Psoas muscle (tissue), 8 donors: ENCODE measurements around the gene EFCC1. TPM values are rescaled to one million over a fixed set of nuclear protein-coding genes. Genes with fewer than 3 reads are reported as not detected.

ENCODE experiments used
- ATAC-seq, 4 donors: fragments of 200-7000 bp; cut with Tn5 transposase; one replicate each; pipeline ENCODE4 v1.9.1; 2020; ENCODE audit warnings: moderate library complexity in 3 of 4, mild to moderate bottlenecking in 2 of 4
- DNase-seq, 2 donors: peaks; one replicate each; pipeline ENCODE4 v3.0.0-alpha.2; 2020
- H3K27ac ChIP-seq: fragments of 200-600 bp; one replicate; pipeline ENCODE4 v1.8.0; 2022
- H3K27me3 ChIP-seq, 3 donors: fragments of 200-600 bp in 1 of 3; one replicate each; pipeline versions ENCODE4 v1.6.1 to v1.8.0; 2013 to 2022; ENCODE audit warnings: low read length in 2 of 3, mild to moderate bottlenecking in 2 of 3, moderate library complexity in 1 of 3; ENCODE audit not compliant: insufficient read depth in 3 of 3
- H3K36me3 ChIP-seq, 2 donors: fragments of 200-600 bp in 1 of 2; one replicate each; pipeline versions ENCODE4 v1.6.1 to v1.8.0; 2013 to 2022; ENCODE audit warnings: low read depth in 1 of 2, mild to moderate bottlenecking in 1 of 2, moderate library complexity in 1 of 2; ENCODE audit not compliant: insufficient read depth in 1 of 2
- H3K4me1 ChIP-seq: fragments of 200-600 bp; one replicate; pipeline ENCODE4 v1.8.0; 2022
- H3K4me3 ChIP-seq: fragments of 200-600 bp; one replicate; pipeline ENCODE4 v1.8.0; 2022; ENCODE audit warnings: mild to moderate bottlenecking
- H3K9me3 ChIP-seq: fragments of 200-600 bp; one replicate; pipeline ENCODE4 v1.8.0; 2022
- WGBS, 3 donors: extraction: QIAGEN DNeasy Blood & Tissue Kit; methylation state at CpG; one replicate each; pipeline versions ENCODE4 v1.1.6 to v1.1.7; 2013; 5-methylcytosine and 5-hydroxymethylcytosine counted together
- intact Hi-C, 2 donors: fragments of 100-400 bp; cut with DNase I; formaldehyde crosslinking; loops; one replicate each; pipeline versions ENCODE4 v1.11.0 to v1.14.2; 2022
- long read RNA-seq, 2 donors: library from polyadenylated mRNA; unstranded; transcript quantifications; one replicate each; pipeline ENCODE4 v2.0.0, GENCODE V29; 2021
- polyA plus RNA-seq, 3 donors: library from polyadenylated mRNA; stranded (reverse); fragments of 200-250 nt; gene quantifications; one replicate each; pipeline ENCODE4 v1.2.3, GENCODE V29; 2013
- total RNA-seq, 4 donors: library from RNA; stranded (reverse); fragmentation: NEBNext Ultra II Directional in 2 of 4; extraction: Animal tissue kit (Norgen Biotek cat#: 25700) in 2 of 4; gene quantifications; one replicate each; pipeline versions ENCODE4 v1.2.1 to v1.2.4, GENCODE V29; 2021 to 2023
- TF ChIP-seq, protein P1 (sequence below): fragments of 200-600 bp; IDR thresholded peaks from one replicate; pipeline ENCODE4 v1.8.0; 2022; ENCODE audit warnings: antibody characterized with exemption
- donor health status: healthy with polysubstance abuse.
- donor health status: DM: no; HTN: no; CAD: no; lungs with moderate emphysema.
- donor health status: Bipolar disorder and iron deficiency.
- donor health status: healthy.
- donor health status: DM: yes; HTN: yes; CAD: no.
- donor health status: DM: no; HTN: no; CAD: no.
- donor health status: DM: no; HTN: no; CAD: no.
- donor health status: DM: yes; HTN: yes; CAD: no.

The EFCC1 gene, protein sequence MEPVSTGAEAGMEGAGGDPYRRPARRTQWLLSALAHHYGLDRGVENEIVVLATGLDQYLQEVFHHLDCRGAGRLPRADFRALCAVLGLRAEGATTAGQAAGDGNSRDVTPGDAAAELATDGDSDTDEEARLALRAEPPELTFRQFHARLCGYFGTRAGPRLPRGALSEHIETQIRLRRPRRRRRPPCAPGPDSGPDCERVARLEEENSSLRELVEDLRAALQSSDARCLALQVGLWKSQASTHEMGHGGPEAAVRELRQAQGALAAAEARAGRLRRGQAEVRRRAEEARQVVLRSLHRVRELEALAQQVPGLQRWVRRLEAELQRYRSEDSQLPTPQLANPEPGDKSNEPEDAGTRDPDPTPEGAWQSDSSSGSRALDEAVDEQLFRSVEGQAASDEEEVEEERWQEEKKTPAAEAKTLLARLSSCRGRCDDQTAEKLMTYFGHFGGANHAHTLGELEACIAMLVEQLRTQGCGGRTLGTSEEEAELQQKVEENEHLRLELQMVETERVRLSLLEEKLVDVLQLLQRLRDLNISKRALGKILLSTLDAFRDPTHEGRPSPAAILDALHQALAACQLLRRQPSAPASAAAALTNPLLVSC
- total RNA-seq = 1 to 10 TPM in 2 of 4 donors, under 1 TPM in 2; 0.38 to 1.5 (median 0.74) TPM
- under 1 TPM; 0.11 to 0.68 (median 0.26) TPM for polyA plus RNA-seq
- long read RNA-seq, donor 1, partial matches to known transcripts = 0 of 4 reads
- long read RNA-seq, donor 1, other reads (novel, unspliced or antisense) = 4 of 4 reads
- long read RNA-seq, donor 2, partial matches to known transcripts = 0 of 4 reads
- long read RNA-seq, donor 2, other reads (novel, unspliced or antisense) = 4 of 4 reads

DNA sequence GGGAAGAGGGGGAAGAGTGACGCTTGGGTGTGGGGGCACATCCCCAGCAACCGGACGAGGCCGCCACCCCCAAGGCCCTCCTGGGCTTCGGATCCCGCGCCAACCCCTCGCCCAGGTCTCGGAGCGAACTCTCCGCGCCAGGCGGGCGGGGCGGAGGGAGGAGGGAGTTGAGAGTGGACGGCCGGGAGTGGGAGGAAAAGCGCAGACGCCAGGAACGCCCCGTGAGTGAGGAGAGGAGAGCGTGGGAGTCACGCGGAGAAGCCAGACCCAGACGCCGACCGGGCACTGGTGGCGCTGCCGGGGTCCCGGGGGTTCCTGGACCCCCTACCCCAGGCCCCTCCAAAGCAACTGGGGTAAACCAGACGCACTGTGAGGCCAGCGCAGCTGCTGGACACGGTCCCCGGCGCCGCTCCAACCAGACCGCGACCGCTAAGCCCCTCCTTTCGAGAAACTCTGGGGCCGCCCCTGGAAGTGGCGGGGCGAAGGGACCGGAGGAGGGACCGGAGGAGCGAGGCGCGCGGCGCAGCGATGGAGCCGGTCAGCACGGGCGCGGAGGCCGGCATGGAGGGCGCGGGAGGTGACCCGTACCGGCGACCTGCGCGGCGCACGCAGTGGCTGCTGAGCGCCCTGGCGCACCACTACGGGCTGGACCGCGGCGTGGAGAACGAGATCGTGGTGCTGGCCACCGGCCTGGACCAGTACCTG is at the start of gene EFCC1:
TSS of gene EFCC1 (plus strand) at position 204 of the 705 bp plus-strand sequence. CDS start at position 529, 325 bp downstream.
- Histone ChIP-seq H3K9me3 (no peaks in the 10 kb centered on the region), H3K27me3 (peaks cover 0 to 43% (median 24%) of the 10 kb centered on the region in 3 donors), H3K4me1 (no peaks in the 10 kb centered on the region), H3K27ac (peak within 1 kb of the TSS; percentile 50), H3K36me3 (no peaks in the 10 kb centered on the region), H3K4me3 (peak within 1 kb of the TSS; percentile 67)
- intact Hi-C loops = no loop called here
- 0 to 1% (median 0%) methylated on average over 38 to 74 of the region's 74 CpGs for WGBS, 3 donors
- ATAC-seq (peak; percentile 55 to 81 (median 63)), DNase-seq (peak; percentile 77 to 85)
- TF ChIP-seq, protein P1, sequence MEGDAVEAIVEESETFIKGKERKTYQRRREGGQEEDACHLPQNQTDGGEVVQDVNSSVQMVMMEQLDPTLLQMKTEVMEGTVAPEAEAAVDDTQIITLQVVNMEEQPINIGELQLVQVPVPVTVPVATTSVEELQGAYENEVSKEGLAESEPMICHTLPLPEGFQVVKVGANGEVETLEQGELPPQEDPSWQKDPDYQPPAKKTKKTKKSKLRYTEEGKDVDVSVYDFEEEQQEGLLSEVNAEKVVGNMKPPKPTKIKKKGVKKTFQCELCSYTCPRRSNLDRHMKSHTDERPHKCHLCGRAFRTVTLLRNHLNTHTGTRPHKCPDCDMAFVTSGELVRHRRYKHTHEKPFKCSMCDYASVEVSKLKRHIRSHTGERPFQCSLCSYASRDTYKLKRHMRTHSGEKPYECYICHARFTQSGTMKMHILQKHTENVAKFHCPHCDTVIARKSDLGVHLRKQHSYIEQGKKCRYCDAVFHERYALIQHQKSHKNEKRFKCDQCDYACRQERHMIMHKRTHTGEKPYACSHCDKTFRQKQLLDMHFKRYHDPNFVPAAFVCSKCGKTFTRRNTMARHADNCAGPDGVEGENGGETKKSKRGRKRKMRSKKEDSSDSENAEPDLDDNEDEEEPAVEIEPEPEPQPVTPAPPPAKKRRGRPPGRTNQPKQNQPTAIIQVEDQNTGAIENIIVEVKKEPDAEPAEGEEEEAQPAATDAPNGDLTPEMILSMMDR = no peak

DNA sequence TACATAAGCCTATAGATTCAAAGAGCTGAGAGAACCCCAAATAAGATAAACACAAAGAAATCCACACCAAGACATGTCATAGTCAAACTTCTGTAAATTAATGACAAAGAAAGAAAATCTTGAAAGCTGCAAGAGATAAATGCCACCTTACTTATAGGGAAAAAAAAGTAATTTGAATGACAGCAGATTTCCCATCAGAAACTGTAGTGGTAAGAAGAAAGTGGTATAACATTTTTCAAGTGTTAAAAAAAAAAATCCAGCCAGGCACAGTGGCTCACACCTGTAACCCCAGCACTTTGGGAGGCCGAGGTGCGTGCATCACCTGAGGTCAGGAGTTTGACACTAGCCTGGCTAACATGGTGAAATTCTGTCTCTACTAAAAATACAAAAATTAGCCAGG is 44.7 kb upstream of the EFCC1 start:
- ATAC-seq (no peak), DNase-seq (no peak)
- no peaks in the 10 kb centered on the region for H3K36me3 ChIP-seq
- TF ChIP-seq, protein P1 = no peak
- no peaks in the 10 kb centered on the region for H3K27me3 ChIP-seq
- no peak overlapping the region for H3K27ac ChIP-seq
- H3K9me3 ChIP-seq = no peaks in the 10 kb centered on the region
- no peak overlapping the region for H3K4me3 ChIP-seq
- 96 to 100% (median 98%) methylated on average over 2 of the region's 2 CpGs for WGBS, 3 donors
- intact Hi-C loops = no loop called here
- no peaks in the 10 kb centered on the region for H3K4me1 ChIP-seq

DNA sequence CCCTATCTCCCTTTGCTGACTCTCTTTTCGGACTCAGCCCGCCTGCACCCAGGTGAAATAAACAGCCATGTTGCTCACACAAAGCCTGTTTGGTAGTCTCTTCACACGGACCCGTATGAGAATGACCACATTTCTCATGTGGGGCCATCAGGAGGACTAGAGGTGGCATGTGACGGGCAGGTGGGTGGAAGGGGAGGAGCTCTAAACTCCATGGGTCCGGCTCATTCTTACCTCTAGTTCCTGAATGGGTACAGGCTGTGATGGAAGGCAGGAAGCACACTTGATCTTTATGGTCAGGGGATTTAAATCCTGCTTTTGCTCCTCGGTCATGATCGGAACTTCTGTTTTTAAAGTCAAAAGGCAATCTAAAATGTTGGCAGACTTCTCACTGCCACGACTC is 35.8 kb upstream of the EFCC1 start:
- no peak overlapping the region for H3K27ac ChIP-seq
- intact Hi-C loops = no loop called here
- no peaks in the 10 kb centered on the region for H3K4me1 ChIP-seq
- no peak for DNase-seq
- no peaks in the 10 kb centered on the region for H3K9me3 ChIP-seq
- TF ChIP-seq, protein P1 = no peak
- no peaks in the 10 kb centered on the region for H3K27me3 ChIP-seq
- H3K4me3 ChIP-seq = no peak overlapping the region
- no peak for ATAC-seq
- no peaks in the 10 kb centered on the region for H3K36me3 ChIP-seq
- 79 to 81% (median 80%) methylated on average over 7 to 9 of the region's 9 CpGs for WGBS, 3 donors

DNA sequence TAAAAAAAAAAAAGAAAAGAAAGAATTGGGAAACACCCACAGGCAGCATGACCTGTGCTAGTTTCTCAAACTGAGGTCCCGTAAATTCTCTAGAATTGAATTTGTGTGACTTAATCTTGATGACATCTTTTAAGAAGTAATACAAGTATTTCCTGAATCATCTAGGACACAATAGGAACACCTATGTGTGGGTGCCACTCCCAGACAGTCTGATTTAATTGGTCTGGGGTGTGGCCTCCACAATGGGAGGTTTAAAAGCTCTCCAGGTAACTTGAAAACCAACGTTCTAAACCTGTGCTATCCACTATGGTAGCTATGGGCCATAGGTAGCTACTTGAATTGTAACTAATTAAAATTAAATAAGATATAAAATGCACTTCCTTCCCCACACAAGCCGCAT is 35.3 kb upstream of the EFCC1 start:
- no peaks in the 10 kb centered on the region for H3K36me3 ChIP-seq
- ATAC-seq = no peak
- TF ChIP-seq, protein P1 = no peak
- H3K9me3 ChIP-seq = no peaks in the 10 kb centered on the region
- no peaks in the 10 kb centered on the region for H3K27me3 ChIP-seq
- no peak overlapping the region for H3K4me3 ChIP-seq
- H3K27ac ChIP-seq = no peak overlapping the region
- WGBS, 3 donors = 84 to 88% (median 86%) methylated on average over 3 of the region's 3 CpGs
- intact Hi-C loops = no loop called here
- DNase-seq = no peak
- peaks cover 5% of the 10 kb centered on the region for H3K4me1 ChIP-seq
